PC-3 (cell line): ENCODE results near the gene SIPA1L3. TPM values are rescaled to one million over a fixed set of nuclear protein-coding genes. Genes with fewer than 3 reads are reported as not detected.

ENCODE experiments used
- ATAC-seq: fragments of 200-7000 bp; cut with Tn5 transposase; 2 replicates; pipeline ENCODE4 v1.9.1; 2020; ENCODE audit warnings: mild to moderate bottlenecking, moderate library complexity
- BruUV-seq: library from RNA; stranded (reverse); fragments of 400-500 nt; replicated peaks from 2 replicates; lab custom pipeline; 2021; lab: Mats Ljungman, UMichigan
- CTCF ChIA-PET: fragments of 300-600 bp; sonication (Branson Sonifier 250); formaldehyde crosslinking; loops from one replicate; lab custom pipeline; 2022; ENCODE audit warnings: antibody characterized with exemption; lab: Charles Lee
- POLR2A ChIA-PET: fragments of 300-600 bp; sonication (Branson Sonifier 250); formaldehyde crosslinking; loops from one replicate; lab custom pipeline; 2022; ENCODE audit warnings: antibody characterized with exemption; ENCODE audit not compliant: unreplicated experiment; lab: Charles Lee
- DNase-seq: peaks from one replicate; pipeline ENCODE4 v3.0.0-alpha.2; 2015
- H2AFZ ChIP-seq: fragments of 300-600 bp; sonication (generic); 2 replicates; pipeline ENCODE4 v1.6.0; 2016; ENCODE audit warnings: antibody characterized with exemption, low read length
- H3F3A ChIP-seq: fragments of 300-600 bp; sonication (generic); one replicate; pipeline ENCODE4 v1.6.0; 2017; ENCODE audit warnings: antibody characterized with exemption, low read length, control low read depth, mild to moderate bottlenecking; ENCODE audit not compliant: unreplicated experiment
- H3K27ac ChIP-seq: fragments of 300-600 bp; sonication (generic); 2 replicates; pipeline ENCODE4 v1.5.1; 2016; ENCODE audit warnings: mild to moderate bottlenecking, low read length
- H3K27me3 ChIP-seq: fragments of 300-600 bp; sonication (generic); 2 replicates; pipeline ENCODE4 v1.6.1; 2016; ENCODE audit warnings: low read length, mixed read lengths
- H3K36me3 ChIP-seq: fragments of 300-600 bp; sonication (generic); 2 replicates; pipeline ENCODE4 v1.6.1; 2016; ENCODE audit warnings: low read depth, mixed run types, low read length, mixed read lengths
- H3K4me1 ChIP-seq: fragments of 300-600 bp; sonication (generic); 2 replicates; pipeline ENCODE4 v1.5.1; 2016; ENCODE audit warnings: low read length; ENCODE audit not compliant: insufficient read depth
- H3K4me2 ChIP-seq: fragments of 300-600 bp; sonication (generic); 2 replicates; pipeline ENCODE4 v1.6.0; 2016; ENCODE audit warnings: low read length
- H3K4me3 ChIP-seq: fragments of 300-600 bp; sonication (generic); 2 replicates; pipeline ENCODE4 v1.5.1; 2016; ENCODE audit warnings: mild to moderate bottlenecking, low read length, mixed read lengths
- H3K79me2 ChIP-seq: fragments of 300-600 bp; sonication (generic); 2 replicates; pipeline ENCODE4 v1.6.1; 2017; ENCODE audit warnings: low read length, mixed read lengths
- H3K9ac ChIP-seq: fragments of 300-600 bp; sonication (generic); 2 replicates; pipeline ENCODE4 v1.6.0; 2016; ENCODE audit warnings: mild to moderate bottlenecking, low read length
- H3K9me2 ChIP-seq: fragments of 300-600 bp; sonication (generic); replicated peaks from 2 replicates; pipeline ENCODE4 v1.6.1; 2016; ENCODE audit warnings: mixed run types, low read length, mixed read lengths
- H3K9me3 ChIP-seq: fragments of 300-600 bp; sonication (generic); 2 replicates; pipeline ENCODE4 v1.6.1; 2016; ENCODE audit warnings: low read length, mixed read lengths
- H4K20me1 ChIP-seq: fragments of 300-600 bp; sonication (generic); 2 replicates; pipeline ENCODE4 v1.6.1; 2016; ENCODE audit warnings: low read length, mixed read lengths
- EZH2 ChIP-seq: fragments of 300-600 bp; sonication (generic); IDR thresholded peaks from one replicate; pipeline ENCODE4 v1.6.1; 2017; ENCODE audit warnings: antibody characterized with exemption, mild to moderate bottlenecking, low read length; ENCODE audit not compliant: unreplicated experiment
- EZH2phosphoT487 ChIP-seq: fragments of 300-600 bp; sonication (generic); IDR thresholded peaks from 2 replicates; pipeline ENCODE4 v1.6.1; 2018; ENCODE audit warnings: mild to moderate bottlenecking, antibody characterized with exemption, low read length, borderline replicate concordance
- intact Hi-C: fragments of 100-400 bp; cut with micrococcal nuclease; formaldehyde crosslinking; loops from 2 replicates; pipeline ENCODE4 v1.9.0; 2023
- total RNA-seq: library from RNA; depleted of rRNA; stranded (reverse); fragments of >200 nt; gene quantifications from 2 replicates; pipeline ENCODE4 v1.2.3, GENCODE V29; 2014
- TF ChIP-seq, protein P1 (sequence below): fragments of 300-600 bp; sonication (generic); conservative IDR thresholded peaks from 2 replicates; pipeline ENCODE4 v1.5.1; 2017; ENCODE audit warnings: antibody characterized with exemption, low read depth, mild to moderate bottlenecking, low read length

The SIPA1L3 gene
- total RNA-seq, 1 experiment from 2014 or later, result 38.7 TPM

DNA sequence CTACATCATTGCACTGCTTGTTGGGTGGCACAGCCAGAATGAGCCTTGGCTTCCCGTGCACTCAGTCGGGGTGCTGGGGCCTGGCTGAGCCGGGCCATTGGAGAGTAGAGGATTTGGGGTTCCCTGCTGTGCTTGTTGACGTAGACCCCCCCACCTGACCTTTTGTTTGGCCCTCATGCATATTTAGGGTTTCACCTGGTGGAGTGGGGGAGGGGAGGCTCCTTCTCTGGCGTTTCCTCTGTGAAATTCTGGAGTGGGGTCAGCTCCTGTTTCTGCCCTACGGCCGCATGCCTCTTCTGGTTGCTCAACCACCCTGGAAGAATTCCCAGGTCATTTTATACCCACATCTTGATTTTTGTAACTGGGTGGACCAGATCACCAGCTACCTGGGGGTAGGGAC is 82.8 kb downstream of the SIPA1L3 start:
- Histone ChIP-seq H3K9me3 (no peaks in the 10 kb centered on the region), H3K9ac (no peak overlapping the region), H3K4me2 (no peak overlapping the region), H3K36me3 (no peaks in the 10 kb centered on the region), H3K4me1 (peaks cover 21% of the 10 kb centered on the region), H3K4me3 (no peak overlapping the region), H2AFZ (no peak overlapping the region), H3K9me2 (no peaks in the 10 kb centered on the region), H3K27ac (no peak overlapping the region), H4K20me1 (no peaks in the 10 kb centered on the region), H3K79me2 (peaks cover 92% of the 10 kb centered on the region), H3F3A (no peaks in the 10 kb centered on the region), H3K27me3 (no peaks in the 10 kb centered on the region)
- ATAC-seq (no peak), DNase-seq (peak; percentile 24)
- ChIA-PET POLR2A (no interaction called here), CTCF (interaction anchor here (1.1 kb wide), 1 partner anchor 88 kb away, joined by 9 read pairs; no protein-coding TSS in a partner anchor)
- intact Hi-C loops, result no loop called here
- no peak for TF ChIP-seq EZH2
- TF ChIP-seq EZH2phosphoT487, result no peak
- TF ChIP-seq, protein P1, sequence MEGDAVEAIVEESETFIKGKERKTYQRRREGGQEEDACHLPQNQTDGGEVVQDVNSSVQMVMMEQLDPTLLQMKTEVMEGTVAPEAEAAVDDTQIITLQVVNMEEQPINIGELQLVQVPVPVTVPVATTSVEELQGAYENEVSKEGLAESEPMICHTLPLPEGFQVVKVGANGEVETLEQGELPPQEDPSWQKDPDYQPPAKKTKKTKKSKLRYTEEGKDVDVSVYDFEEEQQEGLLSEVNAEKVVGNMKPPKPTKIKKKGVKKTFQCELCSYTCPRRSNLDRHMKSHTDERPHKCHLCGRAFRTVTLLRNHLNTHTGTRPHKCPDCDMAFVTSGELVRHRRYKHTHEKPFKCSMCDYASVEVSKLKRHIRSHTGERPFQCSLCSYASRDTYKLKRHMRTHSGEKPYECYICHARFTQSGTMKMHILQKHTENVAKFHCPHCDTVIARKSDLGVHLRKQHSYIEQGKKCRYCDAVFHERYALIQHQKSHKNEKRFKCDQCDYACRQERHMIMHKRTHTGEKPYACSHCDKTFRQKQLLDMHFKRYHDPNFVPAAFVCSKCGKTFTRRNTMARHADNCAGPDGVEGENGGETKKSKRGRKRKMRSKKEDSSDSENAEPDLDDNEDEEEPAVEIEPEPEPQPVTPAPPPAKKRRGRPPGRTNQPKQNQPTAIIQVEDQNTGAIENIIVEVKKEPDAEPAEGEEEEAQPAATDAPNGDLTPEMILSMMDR, result no peak
- no TSS peak for BruUV-seq

DNA sequence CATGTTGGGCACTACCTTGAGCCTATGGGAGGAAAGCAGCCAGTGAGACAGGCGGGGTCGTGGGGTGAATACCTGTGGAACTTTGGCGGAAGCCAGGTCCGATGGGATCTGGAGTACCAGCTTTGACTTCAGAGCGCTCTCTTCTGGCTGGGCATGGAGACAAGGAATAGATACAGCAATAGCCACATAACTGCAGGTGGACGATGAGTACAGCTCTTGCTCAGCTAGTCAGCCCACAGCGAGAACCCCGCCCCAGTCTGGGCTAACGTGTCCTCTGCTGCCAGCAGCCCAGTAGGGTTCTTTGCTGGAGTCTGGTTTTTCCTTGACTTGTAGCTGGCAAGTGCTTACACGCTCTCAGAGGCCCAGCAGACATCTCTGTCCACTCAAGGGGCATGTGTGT is 83.4 kb downstream of the SIPA1L3 start:
- Histone ChIP-seq H3K4me3 (no peak overlapping the region), H2AFZ (no peak overlapping the region), H3K27me3 (no peaks in the 10 kb centered on the region), H3K27ac (0 out of 2 replicates have a peak overlapping the region, but pooled peaks have one; percentile 7), H3K36me3 (no peaks in the 10 kb centered on the region; the same call in 1 of the 2 replicates), H3K9ac (no peak overlapping the region), H3K79me2 (peaks cover 92% of the 10 kb centered on the region), H3K4me1 (peaks cover 21% of the 10 kb centered on the region), H3K9me3 (no peaks in the 10 kb centered on the region), H3K4me2 (no peak overlapping the region), H3K9me2 (no peaks in the 10 kb centered on the region), H4K20me1 (no peaks in the 10 kb centered on the region), H3F3A (no peaks in the 10 kb centered on the region)
- ChIA-PET POLR2A (no interaction called here), CTCF (no interaction called here)
- no TSS peak for BruUV-seq
- intact Hi-C loops, result no loop called here
- ATAC-seq, result no peak
- TF ChIP-seq EZH2phosphoT487, result no peak
- TF ChIP-seq, protein P1, result peak; percentile 18; the same call in 1 of the 2 replicates
- peak; percentile 43 for DNase-seq

- Histone ChIP-seq H3K4me2 (0 out of 2 replicates have a peak overlapping the region, but pooled peaks have one; percentile 26), H3K9ac (no peak overlapping the region), H4K20me1 (no peaks in the 10 kb centered on the region), H3F3A (no peaks in the 10 kb centered on the region), H3K27ac (peak overlapping the region; percentile 57), H3K27me3 (no peaks in the 10 kb centered on the region), H2AFZ (no peak overlapping the region), H3K9me3 (no peaks in the 10 kb centered on the region), H3K4me1 (peaks cover 21% of the 10 kb centered on the region), H3K36me3 (no peaks in the 10 kb centered on the region; the same call in 1 of the 2 replicates), H3K4me3 (no peak overlapping the region), H3K9me2 (no peaks in the 10 kb centered on the region), H3K79me2 (peaks cover 92% of the 10 kb centered on the region)
- ChIA-PET CTCF (no interaction called here), POLR2A (interaction anchor here (0.5 to 1.0 kb wide), 2 partner anchors 59 to 67 kb away, joined by 4 to 6 read pairs; no protein-coding TSS in a partner anchor)
- TF ChIP-seq EZH2phosphoT487 (no peak), EZH2 (no peak)
- TF ChIP-seq, protein P1, result no peak
- no TSS peak for BruUV-seq
- no peak for DNase-seq
- ATAC-seq, result no peak; the same call in 1 of the 2 replicates
- intact Hi-C loops, result no loop called here
These were observed 84.3 kb downstream of the SIPA1L3 start for GRCh38 chr19:37991176-37991835.
